ENCODE results near the gene MYO19. TPM values are rescaled to one million over a fixed set of nuclear protein-coding genes. Genes with fewer than 3 reads are reported as not detected.
A peak's percentile ranks its signal among the peaks of the same experiment; 100 is the strongest.

The MYO19 gene
- total RNA-seq, 1 experiment from 2014 or later, result 167 TPM

DNA sequence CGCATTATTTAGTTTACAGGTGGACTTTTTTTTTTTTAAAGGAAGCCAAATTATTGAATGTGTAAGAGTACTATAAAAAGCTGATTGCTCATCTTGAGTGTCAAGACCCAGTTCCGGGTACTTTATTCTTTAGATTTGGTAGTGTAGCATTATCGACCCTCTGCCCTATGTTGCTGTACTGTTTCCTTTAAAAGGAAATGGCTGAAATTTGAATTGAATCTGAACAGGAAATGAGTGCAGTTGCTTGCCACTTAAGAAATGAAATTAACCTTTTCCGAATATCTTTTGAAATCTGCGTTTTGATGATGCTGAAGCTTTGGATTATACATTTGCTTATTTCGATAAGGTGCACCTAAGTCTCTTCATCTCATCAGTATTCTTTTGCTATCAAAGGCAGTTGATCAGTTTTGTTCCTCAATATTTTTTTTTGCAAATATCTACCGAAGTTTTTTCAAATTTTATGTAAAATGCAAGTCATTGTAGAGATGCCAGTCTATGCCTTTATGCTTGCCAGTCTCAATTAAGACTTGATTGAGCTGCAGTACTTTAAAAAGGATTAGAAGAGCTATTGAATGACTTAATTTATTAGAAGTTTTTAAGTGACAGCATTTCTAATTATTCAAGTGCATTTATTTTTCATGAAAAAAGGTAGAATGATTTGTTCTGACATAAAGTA lies 11.9 kb upstream of the MYO19 start:
- ATAC-seq (no peak), DNase-seq (ENCODE audit: low read depth, low spot score) (no peak)
- Histone ChIP-seq H3K9me2 (ENCODE audit: insufficient read depth) (no peaks in the 10 kb centered on the region), H3K9ac (ENCODE audit: low read length) (peak overlapping the region; percentile 95), H3K9me3 (ENCODE audit: control insufficient read depth in 1 of 2, insufficient read depth in 1 of 2, low read depth in 1 of 2, low read length in 2 of 2) (no peaks in the 10 kb centered on the region), H3K36me3 (ENCODE audit: control insufficient read depth in 1 of 2, insufficient read depth in 2 of 2, low read length in 2 of 2) (peaks cover 0 to 6% of the 10 kb centered on the region in 2 experiments; a peak in 2 of 4 replicates), H3K4me3 (replicated peaks in 1 of 2; ENCODE audit: low read depth in 1 of 2, low read length in 2 of 2) (peak overlapping the region; percentile 80 to 97), H3K4me2 (ENCODE audit: low read length) (peak overlapping the region; percentile 97), H3K27me3 (ENCODE audit: insufficient read depth, low read length) (no peaks in the 10 kb centered on the region), H3K27ac (ENCODE audit: low read depth, low read length) (peak overlapping the region; percentile 86), H3K4me1 (ENCODE audit: control insufficient read depth in 1 of 2, insufficient read depth in 2 of 2, low read length in 2 of 2) (peaks cover 11 to 26% of the 10 kb centered on the region in 2 experiments; a peak in 3 of 4 replicates), H3K79me2 (ENCODE audit: insufficient read depth, low read length) (peaks cover 77% of the 10 kb centered on the region), H2AFZ (ENCODE audit: low read depth, low read length, poor library complexity, severe bottlenecking) (no peak overlapping the region), H4K20me1 (ENCODE audit: insufficient read depth) (no peaks in the 10 kb centered on the region; the same call in 1 of the 2 replicates)
- TSS peak; percentile 44 for BruUV-seq (replicated peaks)
- intact Hi-C loops (cut with micrococcal nuclease), result loop anchor here (5.0 kb wide), 1 partner anchor 56 kb away; the partner anchor contains the start of gene MRM1
- TF ChIP-seq ZNF274 (IDR thresholded peaks at IDR 0.05; ENCODE audit: low read depth, low read length), result no peak
- TF ChIP-seq, protein P1, sequence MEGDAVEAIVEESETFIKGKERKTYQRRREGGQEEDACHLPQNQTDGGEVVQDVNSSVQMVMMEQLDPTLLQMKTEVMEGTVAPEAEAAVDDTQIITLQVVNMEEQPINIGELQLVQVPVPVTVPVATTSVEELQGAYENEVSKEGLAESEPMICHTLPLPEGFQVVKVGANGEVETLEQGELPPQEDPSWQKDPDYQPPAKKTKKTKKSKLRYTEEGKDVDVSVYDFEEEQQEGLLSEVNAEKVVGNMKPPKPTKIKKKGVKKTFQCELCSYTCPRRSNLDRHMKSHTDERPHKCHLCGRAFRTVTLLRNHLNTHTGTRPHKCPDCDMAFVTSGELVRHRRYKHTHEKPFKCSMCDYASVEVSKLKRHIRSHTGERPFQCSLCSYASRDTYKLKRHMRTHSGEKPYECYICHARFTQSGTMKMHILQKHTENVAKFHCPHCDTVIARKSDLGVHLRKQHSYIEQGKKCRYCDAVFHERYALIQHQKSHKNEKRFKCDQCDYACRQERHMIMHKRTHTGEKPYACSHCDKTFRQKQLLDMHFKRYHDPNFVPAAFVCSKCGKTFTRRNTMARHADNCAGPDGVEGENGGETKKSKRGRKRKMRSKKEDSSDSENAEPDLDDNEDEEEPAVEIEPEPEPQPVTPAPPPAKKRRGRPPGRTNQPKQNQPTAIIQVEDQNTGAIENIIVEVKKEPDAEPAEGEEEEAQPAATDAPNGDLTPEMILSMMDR (IDR thresholded peaks at IDR 0.05 in 2 of 3, conservative IDR thresholded peaks at IDR 0.05 in 1 of 3; ENCODE audit: borderline replicate concordance in 1 of 3, insufficient read depth in 1 of 3, low read depth in 2 of 3, low read length in 2 of 3), result no peak
- no peak for TF ChIP-seq ELF1 (IDR thresholded peaks at IDR 0.05; ENCODE audit: borderline replicate concordance, low read depth)
- TF ChIP-seq, protein P2, sequence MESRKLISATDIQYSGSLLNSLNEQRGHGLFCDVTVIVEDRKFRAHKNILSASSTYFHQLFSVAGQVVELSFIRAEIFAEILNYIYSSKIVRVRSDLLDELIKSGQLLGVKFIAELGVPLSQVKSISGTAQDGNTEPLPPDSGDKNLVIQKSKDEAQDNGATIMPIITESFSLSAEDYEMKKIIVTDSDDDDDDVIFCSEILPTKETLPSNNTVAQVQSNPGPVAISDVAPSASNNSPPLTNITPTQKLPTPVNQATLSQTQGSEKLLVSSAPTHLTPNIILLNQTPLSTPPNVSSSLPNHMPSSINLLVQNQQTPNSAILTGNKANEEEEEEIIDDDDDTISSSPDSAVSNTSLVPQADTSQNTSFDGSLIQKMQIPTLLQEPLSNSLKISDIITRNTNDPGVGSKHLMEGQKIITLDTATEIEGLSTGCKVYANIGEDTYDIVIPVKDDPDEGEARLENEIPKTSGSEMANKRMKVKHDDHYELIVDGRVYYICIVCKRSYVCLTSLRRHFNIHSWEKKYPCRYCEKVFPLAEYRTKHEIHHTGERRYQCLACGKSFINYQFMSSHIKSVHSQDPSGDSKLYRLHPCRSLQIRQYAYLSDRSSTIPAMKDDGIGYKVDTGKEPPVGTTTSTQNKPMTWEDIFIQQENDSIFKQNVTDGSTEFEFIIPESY (IDR thresholded peaks at IDR 0.05; ENCODE audit: extremely low read depth, insufficient replicate concordance, low read length), result no peak
- TF ChIP-seq, protein P3, sequence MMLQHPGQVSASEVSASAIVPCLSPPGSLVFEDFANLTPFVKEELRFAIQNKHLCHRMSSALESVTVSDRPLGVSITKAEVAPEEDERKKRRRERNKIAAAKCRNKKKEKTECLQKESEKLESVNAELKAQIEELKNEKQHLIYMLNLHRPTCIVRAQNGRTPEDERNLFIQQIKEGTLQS (IDR thresholded peaks at IDR 0.05), result no peak
- no peak for TF ChIP-seq POLR2A (IDR thresholded peaks at IDR 0.05; ENCODE audit: borderline replicate concordance, extremely low read depth, insufficient read depth, insufficient read length)
- ChIA-PET POLR2A (no interaction called here), CTCF (interaction anchor here (0.7 kb wide), 1 partner anchor 57 kb away, joined by 3 read pairs; no protein-coding TSS in a partner anchor), RAD21 (ENCODE audit: low non-redundant PET in 1 of 2, low total read pairs in 2 of 2, uncharacterized antibody in 2 of 2, unreplicated experiment in 2 of 2) (interaction anchor here in 1 of 2 experiments (1.2 kb wide), 1 partner anchor 55 kb away, joined by 5 read pairs; the partner anchor contains the start of gene MRM1)

All from HCT116 (cell line).